CD4-positive, CD25-positive, alpha-beta regulatory T cell (primary cell): ENCODE results near the gene MARF1. TPM values are rescaled to one million over a fixed set of nuclear protein-coding genes. Genes with fewer than 3 reads are reported as not detected.
"Not testable (repeated sequence)": the region's sequence is repeated elsewhere in the genome, so short reads cannot be mapped to it uniquely, and the experiment has no call there.

ENCODE experiments used
- ATAC-seq, 2 donors: fragments of 150-1000 bp; cut with Tn5 transposase; one replicate each; pipeline ENCODE4 v1.10.0; 2021; ENCODE audit warnings: low read depth in 2 of 2, moderate number of reproducible peaks in 2 of 2, moderate library complexity in 1 of 2
- DNase-seq, 3 donors: peaks; one replicate each; pipeline versions ENCODE4 v3.0.0 to v3.0.0-alpha.2; 2012 to 2022; ENCODE audit warnings: mixed read lengths in 1 of 3
- H3K27ac ChIP-seq: one replicate; pipeline ENCODE4 v1.7.0; 2013; ENCODE audit warnings: mild to moderate bottlenecking, low read length; ENCODE audit not compliant: insufficient read depth, poor library complexity, severe bottlenecking
- H3K27me3 ChIP-seq: one replicate; pipeline ENCODE4 v1.7.0; 2013; ENCODE audit warnings: low read length; ENCODE audit not compliant: control insufficient read depth, insufficient read depth
- H3K36me3 ChIP-seq: one replicate; pipeline ENCODE4 v1.7.0; 2013; ENCODE audit warnings: mild to moderate bottlenecking, low read length, moderate library complexity; ENCODE audit not compliant: control insufficient read depth, insufficient read depth
- H3K4me1 ChIP-seq: 2 replicates; pipeline ENCODE4 v1.7.0; 2013; ENCODE audit warnings: mild to moderate bottlenecking, low read length; ENCODE audit not compliant: insufficient read depth, control insufficient read depth, poor library complexity, severe bottlenecking
- H3K4me3 ChIP-seq: one replicate; pipeline ENCODE4 v1.7.0; 2013; ENCODE audit warnings: low read depth, mild to moderate bottlenecking, low read length, moderate library complexity
- H3K9me3 ChIP-seq, 2 experiments: 1 replicate in 1 of 2; 2 replicates in 1 of 2; pipeline ENCODE4 v1.7.0; 2013; ENCODE audit warnings: low read length in 2 of 2, mild to moderate bottlenecking in 1 of 2, moderate library complexity in 1 of 2; ENCODE audit not compliant: control insufficient read depth in 2 of 2
- H3K27ac Mint-ChIP-seq, 3 donors: one replicate each; pipeline ENCODE4 v1.8.0; 2020 to 2022; ENCODE audit warnings: mild to moderate bottlenecking in 3 of 3, mixed read lengths in 3 of 3, moderate library complexity in 2 of 3
- H3K27me3 Mint-ChIP-seq: one replicate; pipeline ENCODE4 v1.8.0; 2022; ENCODE audit warnings: mild to moderate bottlenecking, mixed read lengths
- H3K36me3 Mint-ChIP-seq: one replicate; pipeline ENCODE4 v1.8.0; 2020; ENCODE audit warnings: mixed read lengths
- H3K4me1 Mint-ChIP-seq, 4 donors: one replicate each; pipeline ENCODE4 v1.8.0; 2020 to 2022; ENCODE audit warnings: mixed read lengths in 4 of 4, mild to moderate bottlenecking in 1 of 4
- H3K4me3 Mint-ChIP-seq, 4 donors: one replicate each; pipeline ENCODE4 v1.8.0; 2020 to 2022; ENCODE audit warnings: mild to moderate bottlenecking in 4 of 4, mixed read lengths in 4 of 4, moderate library complexity in 3 of 4
- H3K9me3 Mint-ChIP-seq, 7 donors: one replicate each; pipeline ENCODE4 v1.8.0; 2020 to 2022; ENCODE audit warnings: mixed read lengths in 7 of 7, mild to moderate bottlenecking in 3 of 7, moderate library complexity in 2 of 7
- polyA plus RNA-seq, 4 donors: library from polyadenylated mRNA; unstranded; fragments of 300-500 nt; fragmentation: Illumina TruSeq; gene quantifications; one replicate each; pipeline ENCODE4 v1.2.3, GENCODE V29; 2021
- total RNA-seq: library from RNA; stranded (reverse); gene quantifications from one replicate; pipeline ENCODE4 v1.2.3, GENCODE V29; 2022

Gene MARF1
- total and polyA plus RNA-seq, 5 donors from 2014 or later = 13.7 to 208 (median 17.7) TPM

- no peak for ATAC-seq
- no peak for DNase-seq
- peaks cover 27% of the 10 kb centered on the region for H3K36me3 Mint-ChIP-seq
- no peak overlapping the region for H3K27ac Mint-ChIP-seq
- no peak overlapping the region for H3K27ac ChIP-seq
- H3K36me3 ChIP-seq = peaks cover 56% of the 10 kb centered on the region
- H3K27me3 ChIP-seq = no peaks in the 10 kb centered on the region
- no peaks in the 10 kb centered on the region for H3K9me3 Mint-ChIP-seq
- no peak overlapping the region for H3K4me3 ChIP-seq
- no peak overlapping the region for H3K4me3 Mint-ChIP-seq
- peaks cover 4 to 30% (median 21%) of the 10 kb centered on the region in 4 donors for H3K4me1 Mint-ChIP-seq
- no peaks in the 10 kb centered on the region for H3K27me3 Mint-ChIP-seq
- H3K9me3 ChIP-seq = no peaks in the 10 kb centered on the region
- H3K4me1 ChIP-seq = peaks cover 6% of the 10 kb centered on the region
Measured at GRCh38 chr16:15665107-15665506, 22.2 kb upstream of the MARF1 start.

DNA sequence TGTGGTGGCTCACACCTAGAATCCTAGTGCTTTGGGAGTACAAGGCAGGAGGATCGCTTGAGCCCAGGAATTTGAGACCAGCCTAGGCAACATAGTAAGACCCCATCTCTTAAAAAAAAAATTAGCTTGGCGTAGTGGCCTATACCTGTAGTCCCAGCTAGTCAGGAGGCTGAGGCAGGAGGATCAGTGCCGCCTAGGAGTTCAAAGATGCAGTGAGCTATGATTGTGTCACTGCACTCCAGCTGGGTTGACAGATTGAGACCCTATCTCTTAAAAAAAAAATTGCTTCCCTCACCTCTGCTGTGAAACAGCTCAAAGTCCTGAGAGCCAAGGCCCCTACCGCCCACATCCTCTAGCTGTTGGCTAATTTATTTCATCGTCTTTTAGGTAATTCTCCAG is 17.2 kb upstream of the MARF1 start:
- Histone ChIP-seq H3K36me3 (peaks cover 18% of the 10 kb centered on the region), H3K4me1 (peaks cover 20% of the 10 kb centered on the region), H3K27ac (peak overlapping the region; percentile 51), H3K4me3 (no peak overlapping the region), H3K27me3 (no peaks in the 10 kb centered on the region), H3K9me3 (no peaks in the 10 kb centered on the region)
- Mint-ChIP-seq H3K4me3 (peak overlapping the region in 2 of 4 donors; percentile 31 to 36), H3K27ac (peak overlapping the region; percentile 89 to 95 (median 94)), H3K36me3 (peaks cover 19% of the 10 kb centered on the region), H3K27me3 (no peaks in the 10 kb centered on the region), H3K4me1 (peaks cover 18 to 70% (median 49%) of the 10 kb centered on the region in 4 donors), H3K9me3 (peaks cover 0 to 2% (median 0%) of the 10 kb centered on the region in 7 donors)
- ATAC-seq = no peak
- no peak for DNase-seq

- peak overlapping the region; percentile 91 to 95 (median 95) for H3K27ac Mint-ChIP-seq
Measured at GRCh38 chr16:15658556-15658955, 15.6 kb upstream of the MARF1 start.

GRCh38 chr16:15658149-15658548 is 15.2 kb upstream of the MARF1 start:
- Histone ChIP-seq H3K27me3 (no peaks in the 10 kb centered on the region), H3K4me3 (peak overlapping the region; percentile 51), H3K4me1 (peaks cover 29% of the 10 kb centered on the region), H3K27ac (peak overlapping the region; percentile 51), H3K36me3 (peaks cover 20% of the 10 kb centered on the region), H3K9me3 (no peaks in the 10 kb centered on the region)
- Mint-ChIP-seq H3K4me1 (peaks cover 18 to 84% (median 52%) of the 10 kb centered on the region in 4 donors), H3K9me3 (peaks cover 0 to 2% (median 0%) of the 10 kb centered on the region in 7 donors), H3K36me3 (peaks cover 20% of the 10 kb centered on the region), H3K27me3 (no peaks in the 10 kb centered on the region), H3K27ac (peak overlapping the region; percentile 78 to 95 (median 95)), H3K4me3 (peak overlapping the region in 3 of 4 donors; percentile 28 to 73 (median 53))
- DNase-seq (no peak), ATAC-seq (no peak)

More at GRCh38 chr16:15658556-15658955, 15.6 kb upstream of the MARF1 start:
- Histone ChIP-seq H3K4me1 (peaks cover 27% of the 10 kb centered on the region), H3K4me3 (peak overlapping the region; percentile 51), H3K27me3 (no peaks in the 10 kb centered on the region), H3K27ac (peak overlapping the region; percentile 51), H3K36me3 (peaks cover 16% of the 10 kb centered on the region), H3K9me3 (no peaks in the 10 kb centered on the region)
- ATAC-seq = no peak
- peaks cover 19% of the 10 kb centered on the region for H3K36me3 Mint-ChIP-seq
- peak overlapping the region; percentile 58 to 88 (median 80) for H3K4me3 Mint-ChIP-seq
- no peak for DNase-seq
- no peaks in the 10 kb centered on the region for H3K27me3 Mint-ChIP-seq
- H3K9me3 Mint-ChIP-seq = peaks cover 0 to 2% (median 0%) of the 10 kb centered on the region in 7 donors
- H3K4me1 Mint-ChIP-seq = peaks cover 18 to 82% (median 50%) of the 10 kb centered on the region in 4 donors

GRCh38 chr16:15655561-15655960 is 12.6 kb upstream of the MARF1 start:
- Mint-ChIP-seq H3K4me1 (peaks cover 15 to 87% (median 47%) of the 10 kb centered on the region in 4 donors), H3K36me3 (peaks cover 11% of the 10 kb centered on the region), H3K4me3 (peak overlapping the region in 2 of 4 donors; percentile 20 to 32)
- not testable (repeated sequence) for H3K27ac ChIP-seq, H3K9me3 ChIP-seq, DNase-seq, H3K9me3 Mint-ChIP-seq, H3K27me3 Mint-ChIP-seq, H3K27ac Mint-ChIP-seq, ATAC-seq, H3K4me3 ChIP-seq, H3K27me3 ChIP-seq
- Histone ChIP-seq H3K4me1 (peaks cover 53% of the 10 kb centered on the region), H3K36me3 (peaks cover 19% of the 10 kb centered on the region)

GRCh38 chr16:15654591-15654990 is 11.6 kb upstream of the MARF1 start:
- peak overlapping the region in 1 of 4 donors; percentile 20 for H3K4me3 Mint-ChIP-seq
- no peak overlapping the region for H3K27ac ChIP-seq
- H3K36me3 ChIP-seq = peaks cover 19% of the 10 kb centered on the region
- H3K9me3 ChIP-seq = no peaks in the 10 kb centered on the region
- peaks cover 9% of the 10 kb centered on the region for H3K36me3 Mint-ChIP-seq
- DNase-seq = no peak
- peaks cover 49% of the 10 kb centered on the region for H3K4me1 ChIP-seq
- H3K27ac Mint-ChIP-seq = no peak overlapping the region
- H3K9me3 Mint-ChIP-seq = peaks cover 0 to 2% (median 0%) of the 10 kb centered on the region in 7 donors
- no peaks in the 10 kb centered on the region for H3K27me3 Mint-ChIP-seq
- no peak overlapping the region for H3K4me3 ChIP-seq
- ATAC-seq = no peak
- no peaks in the 10 kb centered on the region for H3K27me3 ChIP-seq
- H3K4me1 Mint-ChIP-seq = peaks cover 13 to 81% (median 46%) of the 10 kb centered on the region in 4 donors

- no peaks in the 10 kb centered on the region for H3K27me3 ChIP-seq
- H3K27ac Mint-ChIP-seq = peak overlapping the region; percentile 74 to 97 (median 77)
- H3K4me1 ChIP-seq = peaks cover 42% of the 10 kb centered on the region
- peaks cover 0 to 1% (median 0%) of the 10 kb centered on the region in 7 donors for H3K9me3 Mint-ChIP-seq
- peaks cover 6 to 75% (median 37%) of the 10 kb centered on the region in 4 donors for H3K4me1 Mint-ChIP-seq
- H3K4me3 Mint-ChIP-seq = peak overlapping the region; percentile 75 to 99 (median 98)
- ATAC-seq (no peak), DNase-seq (no peak)
- H3K36me3 ChIP-seq = peaks cover 19% of the 10 kb centered on the region
- no peaks in the 10 kb centered on the region for H3K27me3 Mint-ChIP-seq
- no peak overlapping the region for H3K27ac ChIP-seq
- H3K9me3 ChIP-seq = no peaks in the 10 kb centered on the region
- H3K36me3 Mint-ChIP-seq = peaks cover 9% of the 10 kb centered on the region
- H3K4me3 ChIP-seq = peak overlapping the region; percentile 69
Measured at GRCh38 chr16:15653227-15653626, 10.3 kb upstream of the MARF1 start.
